Measurements from ENCODE around the gene SLC6A3. TPM values are rescaled to one million over a fixed set of nuclear protein-coding genes. Genes with fewer than 3 reads are reported as not detected.

Gene SLC6A3
- total RNA-seq, 4 donors from 2014 or later: 0.16 to 0.22 TPM; not detected in 2

GRCh38 chr5:1471997-1472963 is 27.0 kb upstream of the SLC6A3 start:
- TF ChIP-seq, protein P1, sequence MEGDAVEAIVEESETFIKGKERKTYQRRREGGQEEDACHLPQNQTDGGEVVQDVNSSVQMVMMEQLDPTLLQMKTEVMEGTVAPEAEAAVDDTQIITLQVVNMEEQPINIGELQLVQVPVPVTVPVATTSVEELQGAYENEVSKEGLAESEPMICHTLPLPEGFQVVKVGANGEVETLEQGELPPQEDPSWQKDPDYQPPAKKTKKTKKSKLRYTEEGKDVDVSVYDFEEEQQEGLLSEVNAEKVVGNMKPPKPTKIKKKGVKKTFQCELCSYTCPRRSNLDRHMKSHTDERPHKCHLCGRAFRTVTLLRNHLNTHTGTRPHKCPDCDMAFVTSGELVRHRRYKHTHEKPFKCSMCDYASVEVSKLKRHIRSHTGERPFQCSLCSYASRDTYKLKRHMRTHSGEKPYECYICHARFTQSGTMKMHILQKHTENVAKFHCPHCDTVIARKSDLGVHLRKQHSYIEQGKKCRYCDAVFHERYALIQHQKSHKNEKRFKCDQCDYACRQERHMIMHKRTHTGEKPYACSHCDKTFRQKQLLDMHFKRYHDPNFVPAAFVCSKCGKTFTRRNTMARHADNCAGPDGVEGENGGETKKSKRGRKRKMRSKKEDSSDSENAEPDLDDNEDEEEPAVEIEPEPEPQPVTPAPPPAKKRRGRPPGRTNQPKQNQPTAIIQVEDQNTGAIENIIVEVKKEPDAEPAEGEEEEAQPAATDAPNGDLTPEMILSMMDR (IDR thresholded peaks at IDR 0.05; ENCODE audit: low read depth): no peak

DNA sequence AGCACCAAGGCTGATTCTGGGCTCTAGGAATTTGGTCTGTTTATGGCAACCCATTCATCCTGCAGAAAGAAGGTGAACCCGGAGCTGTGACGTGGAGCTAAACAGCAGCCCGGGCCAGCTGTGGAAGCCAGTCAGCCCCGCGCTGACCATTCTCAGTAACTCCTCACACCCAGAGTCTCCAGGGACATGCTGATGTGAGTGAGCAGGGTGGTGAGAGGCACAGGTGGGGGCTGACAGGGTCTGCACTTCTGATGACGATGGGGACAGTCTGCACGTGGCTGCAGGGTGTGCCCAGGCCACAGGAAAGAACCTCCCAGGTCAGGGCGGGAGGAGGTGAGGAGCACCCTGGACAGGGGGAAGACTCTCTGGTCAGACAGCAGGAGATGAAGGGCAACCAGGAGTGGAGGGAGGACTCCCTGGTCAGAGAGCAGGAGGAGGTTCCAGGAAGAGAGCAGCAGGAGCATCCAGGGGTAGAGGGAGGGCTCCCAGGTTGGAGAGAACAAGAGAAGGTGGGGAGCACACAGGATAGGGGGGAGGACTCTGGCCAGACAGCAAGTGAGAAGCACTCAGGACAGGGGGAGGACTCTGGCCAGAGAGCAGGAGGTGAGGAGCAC is 26.1 kb upstream of the SLC6A3 start:
- TF ChIP-seq, protein P1 (IDR thresholded peaks at IDR 0.05; ENCODE audit: low read depth): no peak

DNA sequence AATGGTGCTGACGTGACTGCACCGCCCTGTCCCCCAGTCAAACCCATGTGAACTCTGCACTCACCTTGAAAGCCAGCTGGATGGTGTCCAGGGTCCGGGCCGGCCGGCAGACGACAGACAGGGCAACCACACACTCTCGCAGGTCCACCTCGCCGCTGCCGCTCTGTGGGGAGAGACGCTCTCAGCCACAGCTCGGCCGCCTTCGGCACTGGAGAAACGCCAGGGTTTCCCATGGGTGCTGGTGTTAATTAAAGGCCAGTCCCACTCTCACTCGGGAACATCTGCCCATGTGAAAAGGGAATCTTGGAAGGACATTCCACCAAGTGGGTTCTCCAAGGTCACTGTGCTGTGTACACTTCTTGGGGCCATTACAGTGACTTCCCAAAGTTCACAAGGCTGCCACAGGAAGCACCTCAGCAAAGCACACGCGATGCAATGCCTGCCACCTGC is 25.5 kb upstream of the SLC6A3 start:
- TF ChIP-seq, protein P1 (IDR thresholded peaks at IDR 0.05; ENCODE audit: low read depth): no peak

GRCh38 chr5:1468629-1469527 is 23.6 kb upstream of the SLC6A3 start:
- TF ChIP-seq, protein P1 (IDR thresholded peaks at IDR 0.05; ENCODE audit: low read depth): no peak

GRCh38 chr5:1468247-1468612 is 23.0 kb upstream of the SLC6A3 start:
- TF ChIP-seq, protein P1 (IDR thresholded peaks at IDR 0.05; ENCODE audit: low read depth): no peak

- TF ChIP-seq, protein P1 (IDR thresholded peaks at IDR 0.05; ENCODE audit: low read depth): no peak
These were observed 22.4 kb upstream of the SLC6A3 start for GRCh38 chr5:1467341-1468246.
